Measurements from ENCODE around the gene SMYD2. TPM values are rescaled to one million over a fixed set of nuclear protein-coding genes. Genes with fewer than 3 reads are reported as not detected.

Gene SMYD2
- total RNA-seq, 2 experiments from 2014 or later, result 20.8 to 26.5 TPM

DNA sequence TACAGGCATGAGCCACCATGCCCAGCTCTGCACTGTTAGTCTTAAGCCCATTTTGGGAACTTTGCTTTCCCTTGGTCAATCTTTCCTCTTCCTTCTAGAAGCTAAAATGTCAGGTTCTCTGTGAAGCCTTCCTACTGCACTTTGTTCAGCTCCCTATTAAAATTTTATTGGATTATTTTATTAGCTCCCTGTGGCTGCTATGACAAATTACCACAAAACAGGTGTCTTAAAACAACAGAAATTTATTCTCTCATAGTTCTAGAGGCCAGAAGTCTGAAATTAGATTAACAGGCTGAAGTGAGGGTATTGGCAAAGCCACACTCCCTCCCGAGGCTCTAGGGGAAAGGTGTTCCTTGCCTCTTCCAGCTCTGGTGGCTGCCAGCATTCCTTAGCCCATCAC lies 4.2 kb upstream of the SMYD2 start:
- Histone ChIP-seq H3K27ac (ENCODE audit: low read depth, low read length, poor library complexity, severe bottlenecking) (no peak overlapping the region), H4K20me1 (ENCODE audit: insufficient read depth, low read length) (0 out of 2 replicates have a peak, but pooled peaks cover 3% of the 10 kb centered on the region), H3K4me2 (ENCODE audit: low read length) (no peak overlapping the region), H2AFZ (ENCODE audit: low read length) (no peak overlapping the region), H3K4me3 (ENCODE audit: low read depth, low read length, poor library complexity, severe bottlenecking) (no peak overlapping the region), H3K36me3 (ENCODE audit: insufficient read depth, low read length) (no peaks in the 10 kb centered on the region), H3K4me1 (ENCODE audit: insufficient read depth, low read length, poor library complexity, severe bottlenecking) (peaks cover 12% of the 10 kb centered on the region), H3K79me2 (ENCODE audit: insufficient read depth, low read depth, low read length) (no peaks in the 10 kb centered on the region; the same call in 1 of the 2 replicates), H3K9me3 (ENCODE audit: low read length) (no peaks in the 10 kb centered on the region), H3K9me2 (ENCODE audit: insufficient read depth, low read length) (no peaks in the 10 kb centered on the region)
- ChIA-PET POLR2A (interaction anchor here (1.0 to 1.6 kb wide), 2 partner anchors 40 to 44 kb away, joined by 4 to 6 read pairs; no protein-coding TSS in a partner anchor), CTCF (ENCODE audit: unreplicated experiment) (no interaction called here)
- BruUV-seq (replicated peaks), result no TSS peak
- intact Hi-C loops (cut with micrococcal nuclease; ENCODE audit: unreplicated experiment), result no loop called here
- DNase-seq (ENCODE audit: low spot score), result no peak
- TF ChIP-seq, protein P1, sequence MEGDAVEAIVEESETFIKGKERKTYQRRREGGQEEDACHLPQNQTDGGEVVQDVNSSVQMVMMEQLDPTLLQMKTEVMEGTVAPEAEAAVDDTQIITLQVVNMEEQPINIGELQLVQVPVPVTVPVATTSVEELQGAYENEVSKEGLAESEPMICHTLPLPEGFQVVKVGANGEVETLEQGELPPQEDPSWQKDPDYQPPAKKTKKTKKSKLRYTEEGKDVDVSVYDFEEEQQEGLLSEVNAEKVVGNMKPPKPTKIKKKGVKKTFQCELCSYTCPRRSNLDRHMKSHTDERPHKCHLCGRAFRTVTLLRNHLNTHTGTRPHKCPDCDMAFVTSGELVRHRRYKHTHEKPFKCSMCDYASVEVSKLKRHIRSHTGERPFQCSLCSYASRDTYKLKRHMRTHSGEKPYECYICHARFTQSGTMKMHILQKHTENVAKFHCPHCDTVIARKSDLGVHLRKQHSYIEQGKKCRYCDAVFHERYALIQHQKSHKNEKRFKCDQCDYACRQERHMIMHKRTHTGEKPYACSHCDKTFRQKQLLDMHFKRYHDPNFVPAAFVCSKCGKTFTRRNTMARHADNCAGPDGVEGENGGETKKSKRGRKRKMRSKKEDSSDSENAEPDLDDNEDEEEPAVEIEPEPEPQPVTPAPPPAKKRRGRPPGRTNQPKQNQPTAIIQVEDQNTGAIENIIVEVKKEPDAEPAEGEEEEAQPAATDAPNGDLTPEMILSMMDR (conservative IDR thresholded peaks at IDR 0.05; ENCODE audit: low read length), result no peak
- no peak for TF ChIP-seq EZH2phosphoT487 (IDR thresholded peaks at IDR 0.05; ENCODE audit: borderline replicate concordance, low read depth, low read length)

DNA sequence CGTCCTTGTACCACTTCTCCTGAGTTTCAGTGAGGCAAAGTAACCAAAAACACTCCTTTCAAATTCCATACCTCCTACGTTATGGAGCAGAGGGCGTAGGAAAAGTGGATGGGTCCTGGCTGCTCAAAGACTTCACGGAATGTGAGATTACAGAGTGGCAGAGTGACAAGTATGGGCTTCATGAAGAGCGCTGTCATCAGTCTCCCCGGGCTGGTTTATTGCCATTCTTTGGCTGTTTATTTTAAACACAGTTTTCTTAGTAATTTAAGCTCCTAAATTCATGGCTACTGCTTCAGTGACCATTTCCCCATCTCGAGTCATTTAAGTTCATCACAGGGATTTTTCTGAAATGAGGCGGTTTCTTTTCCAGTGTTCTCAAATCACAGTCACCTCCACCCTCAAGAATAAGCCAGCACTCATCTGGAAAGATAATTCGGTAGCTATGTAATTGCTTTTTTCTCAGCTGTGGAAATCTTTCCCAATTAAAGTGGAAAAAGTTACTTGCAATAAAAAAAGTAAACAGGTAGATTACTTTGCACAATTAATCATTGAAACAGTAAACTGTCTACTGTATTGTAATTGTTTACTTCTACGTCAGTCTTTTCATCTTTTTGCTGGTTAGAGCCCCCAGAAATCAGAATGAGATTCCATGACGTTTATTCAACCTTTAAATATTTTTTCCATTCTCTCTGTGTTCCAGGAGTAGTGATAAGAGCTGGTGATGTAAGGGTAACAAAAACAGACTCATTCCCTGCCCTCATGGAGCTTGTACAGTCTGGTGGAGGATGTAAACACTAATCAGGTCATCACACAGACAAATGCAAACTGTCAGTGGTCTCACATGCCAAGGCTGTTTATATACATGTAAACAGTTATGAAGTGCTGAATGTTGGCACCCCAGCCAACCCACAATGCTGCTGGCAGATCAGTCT lies 3.0 kb upstream of the SMYD2 start:
- intact Hi-C loops (cut with micrococcal nuclease; ENCODE audit: unreplicated experiment), result no loop called here
- POLR2A ChIA-PET, result interaction anchor here (0.7 to 1.6 kb wide), 3 partner anchors 43 to 333 kb away, joined by 3 to 6 read pairs (median 3); no protein-coding TSS in a partner anchor
- CTCF ChIA-PET (ENCODE audit: unreplicated experiment), result no interaction called here

More for the DNA sequence above, 3.0 kb upstream of the SMYD2 start:
- H3K4me3 ChIP-seq (ENCODE audit: low read depth, low read length, poor library complexity, severe bottlenecking), result no peak overlapping the region
- no peaks in the 10 kb centered on the region for H3K9me3 ChIP-seq (ENCODE audit: low read length)
- H3K4me1 ChIP-seq (ENCODE audit: insufficient read depth, low read length, poor library complexity, severe bottlenecking), result peaks cover 21% of the 10 kb centered on the region
- DNase-seq (ENCODE audit: low spot score), result no peak
- H2AFZ ChIP-seq (ENCODE audit: low read length), result no peak overlapping the region
- peaks cover 10% of the 10 kb centered on the region; the same call in 1 of the 2 replicates for H3K79me2 ChIP-seq (ENCODE audit: insufficient read depth, low read depth, low read length)
- no peaks in the 10 kb centered on the region for H3K9me2 ChIP-seq (ENCODE audit: insufficient read depth, low read length)
- H4K20me1 ChIP-seq (ENCODE audit: insufficient read depth, low read length), result 0 out of 2 replicates have a peak, but pooled peaks cover 3% of the 10 kb centered on the region
- TF ChIP-seq EZH2phosphoT487 (IDR thresholded peaks at IDR 0.05; ENCODE audit: borderline replicate concordance, low read depth, low read length), result no peak
- TF ChIP-seq, protein P1 (conservative IDR thresholded peaks at IDR 0.05; ENCODE audit: low read length), result no peak
- no peak overlapping the region for H3K27ac ChIP-seq (ENCODE audit: low read depth, low read length, poor library complexity, severe bottlenecking)
- H3K4me2 ChIP-seq (ENCODE audit: low read length), result no peak overlapping the region
- BruUV-seq (replicated peaks), result no TSS peak
- no peaks in the 10 kb centered on the region for H3K36me3 ChIP-seq (ENCODE audit: insufficient read depth, low read length)

Data from OCI-LY7 (cell line).